Panc1 (cell line): ENCODE measurements around the gene SPINK1. TPM values are rescaled to one million over a fixed set of nuclear protein-coding genes. Genes with fewer than 3 reads are reported as not detected.

Experiments
- ATAC-seq: fragments of 200-7000 bp; cut with Tn5 transposase; 2 replicates; pipeline ENCODE4 v1.9.1; 2020; ENCODE audit warnings: mild to moderate bottlenecking, moderate library complexity
- Bru-seq: library from RNA; stranded (reverse); fragments of 400-500 nt; gene quantifications from one replicate; lab custom pipeline; 2021; lab: Mats Ljungman, UMichigan
- BruChase-seq, 2 experiments: library from RNA; stranded (reverse); fragments of 400-500 nt; gene quantifications; one replicate each; lab custom pipeline; 2021; lab: Mats Ljungman, UMichigan
- BruUV-seq: library from RNA; stranded (reverse); fragments of 400-500 nt; replicated peaks from 2 replicates; lab custom pipeline; 2021; lab: Mats Ljungman, UMichigan
- CTCF ChIA-PET: fragments of 300-600 bp; sonication (Branson Sonifier 250); formaldehyde crosslinking; loops from one replicate; lab custom pipeline; 2022; ENCODE audit warnings: antibody characterized with exemption; lab: Charles Lee
- POLR2A ChIA-PET: fragments of 300-600 bp; sonication (Branson Sonifier 250); formaldehyde crosslinking; loops from one replicate; lab custom pipeline; 2022; ENCODE audit warnings: antibody characterized with exemption; lab: Charles Lee
- DNase-seq: peaks from one replicate; pipeline ENCODE4 v3.0.0-alpha.2; 2010; ENCODE audit warnings: low read depth, low spot score
- H3K27ac ChIP-seq: 2 replicates; pipeline ENCODE4 v1.5.1; 2011; ENCODE audit warnings: mild to moderate bottlenecking, low read length, inconsistent platforms
- H3K27me3 ChIP-seq: fragments of 200-500 bp; sonication (Bioruptor generic); 2 replicates; pipeline ENCODE4 v1.6.0; 2014; ENCODE audit warnings: low read length, inconsistent platforms; ENCODE audit not compliant: control insufficient read depth, insufficient read depth
- H3K36me3 ChIP-seq: fragments of 200-500 bp; sonication (Bioruptor generic); 2 replicates; pipeline ENCODE4 v1.5.1; 2014; ENCODE audit warnings: inconsistent platforms, mild to moderate bottlenecking, low read length, moderate library complexity; ENCODE audit not compliant: control insufficient read depth, insufficient read depth
- H3K4me1 ChIP-seq: 2 replicates; pipeline ENCODE4 v1.5.1; 2011; ENCODE audit warnings: inconsistent platforms, mild to moderate bottlenecking, low read length, moderate library complexity; ENCODE audit not compliant: control insufficient read depth, insufficient read depth
- H3K4me3 ChIP-seq, 2 experiments: 2 replicates each; pipeline ENCODE4 v1.5.1; 2011 to 2012; ENCODE audit warnings: low read depth in 2 of 2, low read length in 2 of 2, mild to moderate bottlenecking in 2 of 2, inconsistent platforms in 1 of 2, moderate library complexity in 1 of 2
- H3K9me3 ChIP-seq: fragments of 200-500 bp; sonication (Bioruptor generic); 2 replicates; pipeline ENCODE4 v1.5.1; 2014; ENCODE audit warnings: low read depth, mild to moderate bottlenecking, inconsistent platforms, low read length, moderate library complexity; ENCODE audit not compliant: control insufficient read depth, insufficient read depth
- POLR2AphosphoS5 ChIP-seq: IDR thresholded peaks from 2 replicates; pipeline ENCODE4 v1.6.1; 2012; ENCODE audit warnings: mild to moderate bottlenecking, low read depth, low read length, moderate library complexity
- SIN3A ChIP-seq: IDR thresholded peaks from 2 replicates; pipeline ENCODE4 v1.6.1; 2012; ENCODE audit warnings: low read depth, mild to moderate bottlenecking, low read length, moderate library complexity, borderline replicate concordance; ENCODE audit not compliant: insufficient read depth
- TCF7L2 ChIP-seq: IDR thresholded peaks from 2 replicates; pipeline ENCODE4 v1.6.1; 2011; ENCODE audit warnings: mild to moderate bottlenecking, low read depth, low read length, inconsistent platforms
- in situ Hi-C: cut with HindIII; loops from 2 replicates; pipeline ENCODE4 v1.10.0; 2016; ENCODE audit warnings: low sequenced_read_pairs, low pct_unique_long_range_greater_than_20kb
- intact Hi-C: fragments of 100-400 bp; cut with micrococcal nuclease; formaldehyde crosslinking; loops from one replicate; pipeline ENCODE4 v1.10.0; 2022; ENCODE audit not compliant: unreplicated experiment
- long read RNA-seq: library from polyadenylated mRNA; unstranded; transcript quantifications from one replicate; pipeline ENCODE4 v2.0.0, GENCODE V29; 2021; ENCODE audit not compliant: unreplicated experiment
- polyA plus RNA-seq: library from polyadenylated mRNA; unstranded; fragments of >200 nt; gene quantifications from one replicate; pipeline ENCODE4 v1.2.1, GENCODE V29; 2012; ENCODE audit warnings: missing spikeins; ENCODE audit not compliant: insufficient read length
- total RNA-seq: library from RNA; stranded (reverse); gene quantifications from one replicate; pipeline ENCODE4 v1.2.1, GENCODE V29; 2021; ENCODE audit not compliant: unreplicated experiment
- TF ChIP-seq, protein P1 (sequence below), 2 experiments: IDR thresholded peaks; 2 replicates each; pipeline ENCODE4 v1.6.1; 2011 to 2012; ENCODE audit warnings: low read depth in 2 of 2, control low read depth in 1 of 2, low read length in 1 of 2, mild to moderate bottlenecking in 1 of 2, moderate library complexity in 1 of 2; ENCODE audit not compliant: insufficient read depth in 1 of 2
- TF ChIP-seq, protein P2 (sequence below): fragments of 450-650 bp; IDR thresholded peaks from 2 replicates; pipeline ENCODE4 v1.5.1; 2017; ENCODE audit warnings: mild to moderate bottlenecking

Gene SPINK1, protein sequence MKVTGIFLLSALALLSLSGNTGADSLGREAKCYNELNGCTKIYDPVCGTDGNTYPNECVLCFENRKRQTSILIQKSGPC
- 3.0 TPM for total RNA-seq
- polyA plus RNA-seq = not detected
- Bru-seq, nascent RNA = not detected
- not detected for BruChase-seq, experiment 1, labeled RNA remaining after a 2-hour chase
- not detected for BruChase-seq, experiment 2, labeled RNA remaining after a 6-hour chase
- long read RNA-seq = 0 reads

DNA sequence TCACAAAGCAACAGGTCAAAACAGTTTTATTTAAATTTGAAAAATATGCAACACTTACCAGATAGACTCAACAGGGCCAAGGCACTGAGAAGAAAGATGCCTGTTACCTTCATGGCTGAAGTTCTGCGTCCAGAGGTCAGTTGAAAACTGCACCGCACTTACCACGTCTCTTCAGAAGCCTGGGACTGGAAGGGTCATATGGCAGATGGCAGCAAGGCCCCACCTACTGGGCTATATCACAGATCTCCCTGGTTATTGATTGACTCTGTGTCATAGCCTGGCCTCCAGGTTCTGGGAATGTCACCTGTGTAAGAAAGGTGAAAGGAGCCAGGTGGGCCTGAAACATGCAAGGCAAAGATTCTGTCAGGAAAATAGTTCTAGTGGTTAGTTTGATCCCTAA is at the start of gene SPINK1:
SPINK1 (minus strand) TSS at position 207 of the 400 bp plus-strand sequence; CDS start at position 113, 94 bp downstream.
- Histone ChIP-seq H3K9me3 (no peaks in the 10 kb centered on the region), H3K4me1 (no peaks in the 10 kb centered on the region), H3K4me3 (no peak within 1 kb of the TSS), H3K27me3 (no peaks in the 10 kb centered on the region), H3K36me3 (no peaks in the 10 kb centered on the region), H3K27ac (no peak within 1 kb of the TSS)
- POLR2A ChIA-PET = no interaction called here
- ATAC-seq (no peak), DNase-seq (no peak)
- in situ Hi-C loops = no loop called here
- TF ChIP-seq TCF7L2 (no peak), POLR2AphosphoS5 (no peak), SIN3A (no peak)
- TF ChIP-seq, protein P1, sequence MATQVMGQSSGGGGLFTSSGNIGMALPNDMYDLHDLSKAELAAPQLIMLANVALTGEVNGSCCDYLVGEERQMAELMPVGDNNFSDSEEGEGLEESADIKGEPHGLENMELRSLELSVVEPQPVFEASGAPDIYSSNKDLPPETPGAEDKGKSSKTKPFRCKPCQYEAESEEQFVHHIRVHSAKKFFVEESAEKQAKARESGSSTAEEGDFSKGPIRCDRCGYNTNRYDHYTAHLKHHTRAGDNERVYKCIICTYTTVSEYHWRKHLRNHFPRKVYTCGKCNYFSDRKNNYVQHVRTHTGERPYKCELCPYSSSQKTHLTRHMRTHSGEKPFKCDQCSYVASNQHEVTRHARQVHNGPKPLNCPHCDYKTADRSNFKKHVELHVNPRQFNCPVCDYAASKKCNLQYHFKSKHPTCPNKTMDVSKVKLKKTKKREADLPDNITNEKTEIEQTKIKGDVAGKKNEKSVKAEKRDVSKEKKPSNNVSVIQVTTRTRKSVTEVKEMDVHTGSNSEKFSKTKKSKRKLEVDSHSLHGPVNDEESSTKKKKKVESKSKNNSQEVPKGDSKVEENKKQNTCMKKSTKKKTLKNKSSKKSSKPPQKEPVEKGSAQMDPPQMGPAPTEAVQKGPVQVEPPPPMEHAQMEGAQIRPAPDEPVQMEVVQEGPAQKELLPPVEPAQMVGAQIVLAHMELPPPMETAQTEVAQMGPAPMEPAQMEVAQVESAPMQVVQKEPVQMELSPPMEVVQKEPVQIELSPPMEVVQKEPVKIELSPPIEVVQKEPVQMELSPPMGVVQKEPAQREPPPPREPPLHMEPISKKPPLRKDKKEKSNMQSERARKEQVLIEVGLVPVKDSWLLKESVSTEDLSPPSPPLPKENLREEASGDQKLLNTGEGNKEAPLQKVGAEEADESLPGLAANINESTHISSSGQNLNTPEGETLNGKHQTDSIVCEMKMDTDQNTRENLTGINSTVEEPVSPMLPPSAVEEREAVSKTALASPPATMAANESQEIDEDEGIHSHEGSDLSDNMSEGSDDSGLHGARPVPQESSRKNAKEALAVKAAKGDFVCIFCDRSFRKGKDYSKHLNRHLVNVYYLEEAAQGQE (IDR thresholded peaks at IDR 0.05; ENCODE audit: insufficient read depth in 1 of 2, low read depth in 2 of 2, low read length in 1 of 2) = no peak
- TF ChIP-seq, protein P2, sequence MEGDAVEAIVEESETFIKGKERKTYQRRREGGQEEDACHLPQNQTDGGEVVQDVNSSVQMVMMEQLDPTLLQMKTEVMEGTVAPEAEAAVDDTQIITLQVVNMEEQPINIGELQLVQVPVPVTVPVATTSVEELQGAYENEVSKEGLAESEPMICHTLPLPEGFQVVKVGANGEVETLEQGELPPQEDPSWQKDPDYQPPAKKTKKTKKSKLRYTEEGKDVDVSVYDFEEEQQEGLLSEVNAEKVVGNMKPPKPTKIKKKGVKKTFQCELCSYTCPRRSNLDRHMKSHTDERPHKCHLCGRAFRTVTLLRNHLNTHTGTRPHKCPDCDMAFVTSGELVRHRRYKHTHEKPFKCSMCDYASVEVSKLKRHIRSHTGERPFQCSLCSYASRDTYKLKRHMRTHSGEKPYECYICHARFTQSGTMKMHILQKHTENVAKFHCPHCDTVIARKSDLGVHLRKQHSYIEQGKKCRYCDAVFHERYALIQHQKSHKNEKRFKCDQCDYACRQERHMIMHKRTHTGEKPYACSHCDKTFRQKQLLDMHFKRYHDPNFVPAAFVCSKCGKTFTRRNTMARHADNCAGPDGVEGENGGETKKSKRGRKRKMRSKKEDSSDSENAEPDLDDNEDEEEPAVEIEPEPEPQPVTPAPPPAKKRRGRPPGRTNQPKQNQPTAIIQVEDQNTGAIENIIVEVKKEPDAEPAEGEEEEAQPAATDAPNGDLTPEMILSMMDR = no peak
- BruUV-seq = no TSS peak
- intact Hi-C loops = no loop called here
- CTCF ChIA-PET = no interaction called here

DNA sequence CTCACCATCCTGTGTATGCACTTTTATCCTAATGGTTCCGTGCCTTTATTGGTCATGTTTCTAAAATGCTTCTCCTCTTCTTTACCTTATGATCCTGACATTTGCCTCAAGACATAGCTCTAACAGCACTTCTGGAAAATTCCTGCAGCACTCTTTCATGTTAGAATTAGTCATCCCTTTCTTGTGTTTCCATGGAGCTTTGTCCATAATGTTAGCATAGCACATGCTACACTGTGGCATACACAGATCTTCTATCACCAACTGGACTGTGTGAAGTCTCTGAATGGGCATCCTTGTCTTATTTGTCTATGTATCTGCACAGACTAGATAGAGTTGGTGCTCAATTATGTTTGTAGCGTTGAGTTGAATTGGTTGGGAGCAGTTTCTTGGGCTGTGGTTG is 49.0 kb upstream of the SPINK1 start:
- Histone ChIP-seq H3K4me1 (no peaks in the 10 kb centered on the region), H3K27me3 (no peaks in the 10 kb centered on the region), H3K4me3 (no peak overlapping the region), H3K9me3 (no peaks in the 10 kb centered on the region), H3K27ac (no peak overlapping the region), H3K36me3 (no peaks in the 10 kb centered on the region)
- no TSS peak for BruUV-seq
- ChIA-PET CTCF (no interaction called here), POLR2A (no interaction called here)
- TF ChIP-seq, protein P1 (IDR thresholded peaks at IDR 0.05; ENCODE audit: insufficient read depth in 1 of 2, low read depth in 2 of 2, low read length in 1 of 2) = no peak
- TF ChIP-seq POLR2AphosphoS5 = no peak
- DNase-seq = no peak
- intact Hi-C loops (no loop called here), in situ Hi-C loops (no loop called here)
- no peak for ATAC-seq
